ENCODE data around the gene ACSF2. TPM values are rescaled to one million over a fixed set of nuclear protein-coding genes. Genes with fewer than 3 reads are reported as not detected.
"Not testable (repeated sequence)": the region's sequence is repeated elsewhere in the genome, so short reads cannot be mapped to it uniquely, and the experiment has no call there.

The ACSF2 gene
- total RNA-seq, 6 donors from 2014 or later: 52.3 to 239 (median 120) TPM

GRCh38 chr17:50397919-50398285 is 28.1 kb upstream of the ACSF2 start:
- H3K4me1 ChIP-seq: peaks cover 22 to 29% (median 26%) of the 10 kb centered on the region in 4 donors
- H3K9me3 ChIP-seq: no peaks in the 10 kb centered on the region
- peak overlapping the region in 3 of 4 donors; percentile 88 to 99 (median 95) for H3K4me3 ChIP-seq
- no peaks in the 10 kb centered on the region for H3K27me3 ChIP-seq
- H3K36me3 ChIP-seq: peaks cover 13 to 26% (median 22%) of the 10 kb centered on the region in 4 donors
- ATAC-seq (ENCODE audit: low FRiP score in 2 of 2) (no peak), DNase-seq (no peak)
- WGBS, 2 donors: 55 to 59% methylated on average over 9 of the region's 9 CpGs
- TF ChIP-seq POLR2A (IDR thresholded peaks at IDR 0.05): no peak
- no peak for TF ChIP-seq POLR2AphosphoS5 (IDR thresholded peaks at IDR 0.05)
- TF ChIP-seq, protein P1, sequence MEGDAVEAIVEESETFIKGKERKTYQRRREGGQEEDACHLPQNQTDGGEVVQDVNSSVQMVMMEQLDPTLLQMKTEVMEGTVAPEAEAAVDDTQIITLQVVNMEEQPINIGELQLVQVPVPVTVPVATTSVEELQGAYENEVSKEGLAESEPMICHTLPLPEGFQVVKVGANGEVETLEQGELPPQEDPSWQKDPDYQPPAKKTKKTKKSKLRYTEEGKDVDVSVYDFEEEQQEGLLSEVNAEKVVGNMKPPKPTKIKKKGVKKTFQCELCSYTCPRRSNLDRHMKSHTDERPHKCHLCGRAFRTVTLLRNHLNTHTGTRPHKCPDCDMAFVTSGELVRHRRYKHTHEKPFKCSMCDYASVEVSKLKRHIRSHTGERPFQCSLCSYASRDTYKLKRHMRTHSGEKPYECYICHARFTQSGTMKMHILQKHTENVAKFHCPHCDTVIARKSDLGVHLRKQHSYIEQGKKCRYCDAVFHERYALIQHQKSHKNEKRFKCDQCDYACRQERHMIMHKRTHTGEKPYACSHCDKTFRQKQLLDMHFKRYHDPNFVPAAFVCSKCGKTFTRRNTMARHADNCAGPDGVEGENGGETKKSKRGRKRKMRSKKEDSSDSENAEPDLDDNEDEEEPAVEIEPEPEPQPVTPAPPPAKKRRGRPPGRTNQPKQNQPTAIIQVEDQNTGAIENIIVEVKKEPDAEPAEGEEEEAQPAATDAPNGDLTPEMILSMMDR (IDR thresholded peaks at IDR 0.05): no peak
- no peak for TF ChIP-seq EP300 (IDR thresholded peaks at IDR 0.05)
- peak overlapping the region in 1 of 4 donors; percentile 89 for H3K27ac ChIP-seq

DNA sequence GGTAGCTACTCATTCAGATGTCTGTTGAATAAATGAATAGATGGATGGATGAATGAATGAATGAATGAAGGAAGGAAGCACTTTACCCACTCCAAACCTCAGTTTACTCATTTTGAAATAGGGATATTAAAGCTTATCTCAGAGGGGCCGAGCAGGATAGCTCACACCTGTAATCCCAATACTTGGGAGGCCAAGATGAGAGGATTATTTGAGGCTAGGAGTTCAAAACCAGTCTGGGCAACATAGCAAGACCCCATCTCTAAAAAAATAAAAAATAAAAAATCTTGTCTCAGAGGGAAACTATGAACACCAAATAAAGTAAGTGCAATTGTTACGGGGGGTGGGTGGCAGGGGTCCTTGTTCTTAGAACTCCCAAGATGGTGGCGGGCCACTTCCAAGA is 27.3 kb upstream of the ACSF2 start:
- 90 to 95% methylated on average over 3 of the region's 3 CpGs for WGBS, 2 donors
- H3K27ac ChIP-seq; DNase-seq; H3K27me3 ChIP-seq; H3K4me3 ChIP-seq; ATAC-seq (ENCODE audit: low FRiP score in 2 of 2); H3K9me3 ChIP-seq: not testable (repeated sequence)
- Histone ChIP-seq H3K36me3 (peaks cover 6 to 19% (median 14%) of the 10 kb centered on the region in 4 donors), H3K4me1 (peaks cover 22 to 29% (median 26%) of the 10 kb centered on the region in 4 donors)

- not testable (repeated sequence) for H3K27me3 ChIP-seq; H3K27ac ChIP-seq; H3K9me3 ChIP-seq; DNase-seq; H3K36me3 ChIP-seq; ATAC-seq (ENCODE audit: low FRiP score in 2 of 2); H3K4me3 ChIP-seq
- WGBS, 2 donors: 96 to 100% methylated on average over 6 to 8 of the region's 8 CpGs
- H3K4me1 ChIP-seq: peaks cover 20 to 29% (median 24%) of the 10 kb centered on the region in 4 donors
These were observed 26.4 kb upstream of the ACSF2 start for GRCh38 chr17:50399591-50399990.

DNA sequence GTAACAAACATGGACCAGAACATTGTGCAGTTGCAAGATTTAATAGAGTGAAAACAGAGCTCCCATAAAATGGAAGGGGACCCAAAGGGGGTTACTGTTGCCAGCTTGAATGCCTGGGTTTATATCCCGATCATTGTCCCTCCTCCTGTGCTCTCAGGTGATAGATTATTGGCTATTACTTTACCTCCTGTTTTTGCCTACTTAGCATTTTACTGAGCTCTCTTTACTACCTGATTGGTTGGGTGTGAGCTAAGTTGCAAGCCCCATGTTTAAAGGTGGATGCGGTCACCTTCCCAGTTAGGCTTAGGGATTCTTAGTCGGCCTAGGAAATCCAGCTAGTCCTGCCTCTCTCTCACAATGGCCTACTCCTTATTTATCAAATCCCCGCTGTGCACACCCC is 20.7 kb upstream of the ACSF2 start:
- H3K27ac ChIP-seq; H3K36me3 ChIP-seq; ATAC-seq (ENCODE audit: low FRiP score in 2 of 2); H3K27me3 ChIP-seq; H3K4me1 ChIP-seq; H3K9me3 ChIP-seq; DNase-seq; H3K4me3 ChIP-seq: not testable (repeated sequence)
- WGBS, 2 donors: 85 to 87% methylated on average over 4 of the region's 4 CpGs

DNA sequence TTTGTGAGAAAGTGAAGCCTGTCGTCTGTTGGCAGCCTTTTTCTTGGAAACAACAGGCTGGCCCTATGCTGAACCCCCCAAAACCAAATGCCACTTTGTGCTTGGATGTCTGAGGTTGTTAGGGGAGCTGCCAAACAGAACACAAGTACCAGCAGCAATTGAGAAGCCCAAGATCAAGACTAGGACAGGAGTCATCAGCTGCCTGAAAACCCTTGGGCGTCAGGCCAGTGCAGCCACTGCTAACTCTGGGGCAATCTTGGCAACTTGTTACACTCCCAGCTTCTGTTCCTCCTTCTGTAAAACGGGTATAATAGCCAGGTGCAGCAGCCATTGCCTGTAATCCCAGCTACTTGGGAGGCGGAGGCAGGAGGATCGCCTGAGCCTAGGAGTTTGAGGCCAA is 19.4 kb upstream of the ACSF2 start:
- no peak overlapping the region for H3K4me3 ChIP-seq
- WGBS, 2 donors: 67 to 81% methylated on average over 5 of the region's 5 CpGs
- ATAC-seq (ENCODE audit: low FRiP score in 2 of 2) (no peak), DNase-seq (no peak)
- no peaks in the 10 kb centered on the region for H3K9me3 ChIP-seq
- no peaks in the 10 kb centered on the region for H3K27me3 ChIP-seq
- no peaks in the 10 kb centered on the region for H3K4me1 ChIP-seq
- no peak overlapping the region for H3K27ac ChIP-seq
- H3K36me3 ChIP-seq: no peaks in the 10 kb centered on the region
- TF ChIP-seq, protein P1 (IDR thresholded peaks at IDR 0.05): no peak
- TF ChIP-seq POLR2A (IDR thresholded peaks at IDR 0.05) (no peak), POLR2AphosphoS5 (IDR thresholded peaks at IDR 0.05) (no peak), EP300 (IDR thresholded peaks at IDR 0.05) (no peak)

GRCh38 chr17:50407921-50408320 is 18.1 kb upstream of the ACSF2 start:
- 76 to 89% methylated on average over 3 to 4 of the region's 4 CpGs for WGBS, 2 donors
- Histone ChIP-seq H3K4me1 (no peaks in the 10 kb centered on the region), H3K9me3 (no peaks in the 10 kb centered on the region), H3K36me3 (no peaks in the 10 kb centered on the region), H3K27ac (no peak overlapping the region), H3K27me3 (no peaks in the 10 kb centered on the region), H3K4me3 (no peak overlapping the region)
- ATAC-seq (ENCODE audit: low FRiP score in 2 of 2) (no peak), DNase-seq (no peak)
- TF ChIP-seq, protein P1 (IDR thresholded peaks at IDR 0.05): no peak
- no peak for TF ChIP-seq EP300 (IDR thresholded peaks at IDR 0.05)
- no peak for TF ChIP-seq POLR2A (IDR thresholded peaks at IDR 0.05)
- no peak for TF ChIP-seq POLR2AphosphoS5 (IDR thresholded peaks at IDR 0.05)

Measured in upper lobe of left lung (tissue), 6 donors.